ENCODE measurements around the gene RTN4R.

The RTN4R gene

DNA sequence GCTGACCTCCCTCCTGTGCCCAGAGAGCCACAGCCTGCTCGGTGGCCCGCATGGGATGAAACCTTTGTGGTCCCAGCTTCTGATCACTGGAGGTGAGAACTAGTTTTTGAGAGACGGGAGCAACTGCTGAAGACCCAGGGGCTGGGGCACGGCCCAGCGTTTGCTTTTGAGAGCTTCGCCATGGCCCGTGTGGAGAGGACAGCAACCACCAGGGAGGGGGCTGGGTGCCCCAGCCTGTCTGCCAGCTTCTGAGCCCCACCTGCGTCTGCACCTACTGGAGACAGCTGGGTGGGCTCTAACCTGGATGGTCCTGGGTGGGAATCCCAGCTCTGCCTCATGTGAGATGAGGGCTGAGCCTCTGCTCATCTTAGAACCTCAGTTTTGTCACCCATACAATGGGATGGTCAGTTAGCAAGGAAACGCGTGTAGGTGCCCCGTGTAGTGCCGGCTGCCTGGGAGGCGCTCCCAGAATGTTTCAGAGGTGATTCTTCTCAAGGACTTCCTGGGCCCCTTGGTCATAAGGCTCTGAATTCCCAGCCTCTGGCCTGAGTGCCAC lies 66.2 kb downstream of the RTN4R start:
- DNase-seq (ENCODE audit: low spot score), result no peak

DNA sequence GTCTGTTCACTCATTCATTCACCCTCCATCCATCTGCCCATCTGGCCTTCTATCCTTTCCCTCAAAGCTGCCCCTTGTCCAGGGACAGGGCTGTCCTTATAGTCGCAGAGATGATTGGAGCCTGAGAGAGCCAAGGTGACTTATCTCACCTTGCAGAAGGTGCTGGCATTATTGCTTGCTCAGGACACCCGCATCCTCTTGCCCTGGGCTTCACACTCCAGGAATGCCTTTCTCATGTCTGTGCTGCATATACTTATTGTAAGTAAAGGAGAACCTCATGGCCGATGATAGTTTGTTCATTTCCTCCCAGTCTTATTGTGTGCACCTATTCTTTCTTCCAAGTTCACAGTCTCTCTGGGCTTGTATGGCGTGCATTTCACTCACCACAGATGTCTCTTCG lies 68.2 kb downstream of the RTN4R start:
- no peak for DNase-seq (ENCODE audit: low spot score)

GRCh38 chr22:20199413-20199842 lies 68.7 kb downstream of the RTN4R start:
- no peak for DNase-seq (ENCODE audit: low spot score)

- no peak for DNase-seq (ENCODE audit: low spot score)
Measured at GRCh38 chr22:20198557-20199319, 69.4 kb downstream of the RTN4R start.

- DNase-seq (ENCODE audit: low spot score), result no peak
Measured at GRCh38 chr22:20197407-20198030, 70.6 kb downstream of the RTN4R start.

DNA sequence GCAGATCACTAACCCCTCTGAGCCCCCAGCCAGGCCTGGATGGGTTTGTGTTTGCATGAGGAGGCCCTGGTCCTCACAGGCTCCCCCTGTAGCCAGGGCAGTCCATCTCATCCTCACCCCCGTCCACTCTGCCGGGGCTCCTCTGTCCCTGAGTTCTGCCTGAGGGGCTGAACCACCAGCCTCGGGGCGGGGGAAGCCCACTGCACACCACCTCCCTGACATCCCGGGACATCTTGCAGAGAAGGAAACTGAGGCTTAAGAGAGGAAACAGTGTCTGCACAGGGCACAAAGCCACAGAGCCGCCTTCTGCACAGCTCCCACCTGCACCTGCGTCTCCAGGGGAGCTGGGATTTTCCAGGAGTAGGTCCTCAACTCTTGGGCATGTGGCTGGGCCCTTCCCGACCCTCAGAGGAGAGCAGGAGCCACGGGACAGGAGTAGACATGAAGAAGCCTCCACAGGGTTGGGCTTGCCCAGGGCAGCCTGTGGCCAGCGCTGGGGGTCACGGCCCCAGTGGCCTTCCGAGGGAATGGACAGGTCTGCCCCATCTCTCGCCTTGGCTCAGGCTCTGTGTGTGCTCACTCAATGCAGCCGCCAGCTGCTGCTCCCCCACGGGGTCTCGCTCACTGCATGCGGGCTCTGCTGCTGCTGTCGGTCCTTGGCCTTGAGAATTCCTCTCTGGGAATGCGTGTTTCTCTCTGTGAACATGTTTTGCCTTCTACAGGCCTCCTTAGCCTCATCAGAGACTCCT lies 71.8 kb downstream of the RTN4R start:
- DNase-seq (ENCODE audit: low spot score), result no peak

DNA sequence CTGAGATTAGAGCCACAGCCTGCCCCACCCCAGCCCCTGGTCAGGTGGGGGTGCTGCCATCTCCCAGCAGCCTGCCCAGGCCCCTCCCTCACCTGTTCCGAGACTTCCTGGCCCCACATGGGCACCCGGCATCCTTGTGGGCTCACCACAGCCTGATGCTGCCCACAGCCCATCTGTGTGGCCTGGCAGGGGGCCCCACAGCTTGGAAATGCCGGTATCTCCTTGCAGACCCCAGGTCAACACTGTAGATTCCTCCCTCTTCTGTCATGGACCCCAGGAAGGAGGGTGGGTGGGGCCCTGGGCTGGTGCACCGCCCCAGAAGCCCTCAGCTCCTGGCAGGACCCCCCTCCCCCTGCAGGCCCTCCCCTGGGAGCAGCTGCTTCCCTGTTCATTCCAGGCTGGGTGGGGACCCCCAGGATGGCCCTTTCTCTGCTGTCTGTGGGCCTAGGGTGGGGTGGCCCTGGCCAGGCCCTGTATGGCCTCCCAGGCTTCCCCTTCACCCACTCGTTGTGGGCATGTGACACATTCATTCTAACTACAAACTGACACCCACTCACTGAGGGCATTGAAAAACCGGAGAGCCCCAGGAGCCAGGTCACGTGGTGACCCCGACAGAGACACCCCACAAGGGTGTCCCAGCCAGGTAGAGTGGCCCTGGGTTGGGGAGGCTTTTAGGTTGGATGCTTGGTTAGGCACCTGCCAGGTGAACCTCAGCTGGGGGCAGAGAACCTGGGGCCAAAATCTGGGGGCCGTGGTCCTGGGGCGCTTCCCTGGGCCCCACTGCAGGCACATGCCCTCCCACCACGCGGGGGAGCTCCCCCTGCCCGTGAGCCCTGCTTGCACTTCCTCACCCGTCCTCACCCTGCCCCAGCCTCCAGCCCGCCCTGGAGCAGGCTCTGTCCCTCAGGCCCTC lies 73.2 kb downstream of the RTN4R start:
- no peak for DNase-seq (ENCODE audit: low spot score)

DNA sequence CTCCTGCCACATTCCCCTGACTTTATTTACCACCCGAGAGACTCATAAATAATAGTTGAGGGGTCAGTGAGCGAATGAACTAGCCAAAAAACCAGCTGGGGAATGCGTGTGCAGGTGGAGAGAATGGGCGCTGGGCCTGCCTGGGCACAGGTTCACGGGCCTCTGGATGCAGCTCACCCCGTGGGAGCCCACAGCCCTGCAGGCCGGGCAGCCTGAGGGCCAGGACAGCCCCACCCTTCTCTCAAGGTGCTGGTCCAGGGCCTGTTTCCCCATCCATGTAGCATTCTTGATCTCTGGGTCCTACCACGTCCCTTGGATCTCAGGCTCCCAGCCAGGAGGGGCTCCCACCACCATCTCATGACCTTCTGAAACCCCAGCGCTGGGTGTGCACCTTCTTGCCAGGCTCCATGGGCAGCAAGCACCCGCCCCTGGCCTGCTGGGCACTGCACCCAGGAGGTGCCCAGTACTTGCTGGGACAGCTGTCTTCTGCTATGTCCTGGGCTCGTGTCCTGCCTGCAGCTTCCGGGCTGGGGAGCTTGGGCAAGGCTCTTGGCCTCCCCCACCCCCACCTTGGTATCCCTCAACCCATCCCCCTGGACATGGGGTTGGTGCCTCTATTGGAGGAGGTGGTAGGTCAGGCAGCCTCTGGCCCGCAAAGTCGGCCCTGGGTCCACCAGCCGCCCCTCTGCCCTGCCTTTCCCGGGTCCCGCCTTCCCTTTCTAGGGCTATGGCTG lies 74.2 kb downstream of the RTN4R start:
- DNase-seq (ENCODE audit: low spot score), result no peak

- no peak for DNase-seq (ENCODE audit: low spot score)
Measured at GRCh38 chr22:20192972-20193760, 75.0 kb downstream of the RTN4R start.

GRCh38 chr22:20192293-20192971 lies 75.7 kb downstream of the RTN4R start:
- no peak for DNase-seq (ENCODE audit: low spot score)

- DNase-seq (ENCODE audit: low spot score), result no peak
Measured at GRCh38 chr22:20191803-20192202, 76.3 kb downstream of the RTN4R start.

Data from CD4-positive, alpha-beta T cell treated with Interleukin-6 at 100 ng/mL for 8 hours (primary cell).